NCI-H1105 treated with DMSO at 0.1 percent for 48 hours (cell line): ENCODE results near the gene TNFSF15.
A peak's percentile ranks its signal among the peaks of the same experiment; 100 is the strongest.

Experiments
- DNase-seq: peaks from one replicate; lab custom pipeline; 2025; lab: John Stamatoyannopoulos, UW

TNFSF15 gene

GRCh38 chr9:114805670-114806525 lies at the start of gene TNFSF15:
Gene TNFSF15, minus strand, starts transcription at chr9:114806039. Its CDS starts 27 bp downstream, at chr9:114806012.
- peak; percentile 3 for DNase-seq

DNA sequence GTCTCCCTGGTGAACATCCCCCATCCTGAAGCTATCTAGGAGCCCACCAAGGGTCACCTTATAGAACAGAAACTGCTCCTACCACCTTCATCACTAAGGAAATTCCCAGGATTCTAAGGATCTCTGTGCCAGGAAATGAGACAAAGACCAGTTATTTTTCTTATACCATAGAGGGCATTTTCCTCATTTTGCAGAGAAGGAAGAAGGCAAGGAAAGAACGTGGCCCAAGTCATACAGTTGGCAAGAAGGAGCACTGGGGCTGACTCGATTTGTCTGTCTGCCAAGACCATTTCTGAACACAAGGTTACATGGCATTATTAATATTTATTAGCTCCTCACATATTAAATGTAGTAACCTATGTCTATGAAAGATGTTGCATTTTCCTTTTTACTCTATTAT lies 49.6 kb upstream of the TNFSF15 start:
- no peak for DNase-seq

DNA sequence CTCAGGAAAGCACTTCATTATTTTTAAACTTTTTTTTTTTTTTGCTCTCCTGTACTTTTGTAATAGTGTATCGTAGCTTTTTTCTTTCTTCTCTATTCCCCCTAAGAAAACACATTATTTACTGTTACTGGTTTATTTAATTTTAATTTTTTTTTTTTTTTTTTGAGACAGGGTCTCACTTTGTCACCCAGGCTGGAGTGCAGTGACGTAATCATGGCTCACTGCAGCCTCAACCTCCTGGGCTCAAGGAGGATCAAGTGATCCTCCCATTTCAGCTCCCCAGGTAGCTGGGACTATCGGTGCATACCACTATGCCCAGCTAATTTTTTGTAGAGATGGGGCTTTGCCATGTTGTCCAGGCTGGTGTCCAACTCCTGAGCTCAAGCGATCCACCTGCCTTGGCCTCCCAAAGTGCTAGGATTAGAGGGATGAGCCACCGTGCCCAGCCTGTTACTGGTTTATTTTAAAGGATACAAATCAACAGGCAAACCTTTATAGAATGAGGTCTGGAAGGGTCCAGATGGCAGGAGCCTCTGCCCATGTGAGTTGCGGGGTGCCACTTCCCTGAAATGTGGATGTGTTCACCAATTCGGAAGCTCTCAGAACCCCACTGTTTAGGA lies 49.0 kb upstream of the TNFSF15 start:
- DNase-seq: no peak

- DNase-seq: no peak
Measured at GRCh38 chr9:114853071-114853855, 47.4 kb upstream of the TNFSF15 start.

GRCh38 chr9:114852050-114852594 lies 46.3 kb upstream of the TNFSF15 start:
- DNase-seq: no peak

- DNase-seq: no peak
Measured at GRCh38 chr9:114851306-114851705, 45.5 kb upstream of the TNFSF15 start.

DNA sequence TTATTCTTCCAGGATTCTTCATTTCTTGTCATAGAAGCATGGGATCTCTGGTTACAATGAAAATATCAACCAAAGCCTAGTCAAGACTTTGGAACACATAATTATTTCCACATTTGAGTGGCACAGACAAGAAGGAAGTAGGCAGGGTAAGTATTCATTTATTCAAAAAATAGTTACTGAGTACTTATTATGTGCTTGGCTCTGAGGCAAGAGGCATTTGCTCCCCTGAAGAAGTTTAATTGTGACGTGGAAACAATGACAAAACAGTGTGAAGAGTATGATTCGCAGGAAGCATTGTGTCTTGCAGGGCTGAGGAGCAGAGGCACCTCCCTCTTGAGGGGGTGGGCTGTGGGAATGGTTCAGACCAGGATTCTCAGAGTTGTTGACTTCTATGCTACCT lies 45.0 kb upstream of the TNFSF15 start:
- DNase-seq: no peak

GRCh38 chr9:114849450-114849849 lies 43.6 kb upstream of the TNFSF15 start:
- no peak for DNase-seq

- DNase-seq: no peak
Measured at GRCh38 chr9:114847492-114848417, 41.9 kb upstream of the TNFSF15 start.

DNA sequence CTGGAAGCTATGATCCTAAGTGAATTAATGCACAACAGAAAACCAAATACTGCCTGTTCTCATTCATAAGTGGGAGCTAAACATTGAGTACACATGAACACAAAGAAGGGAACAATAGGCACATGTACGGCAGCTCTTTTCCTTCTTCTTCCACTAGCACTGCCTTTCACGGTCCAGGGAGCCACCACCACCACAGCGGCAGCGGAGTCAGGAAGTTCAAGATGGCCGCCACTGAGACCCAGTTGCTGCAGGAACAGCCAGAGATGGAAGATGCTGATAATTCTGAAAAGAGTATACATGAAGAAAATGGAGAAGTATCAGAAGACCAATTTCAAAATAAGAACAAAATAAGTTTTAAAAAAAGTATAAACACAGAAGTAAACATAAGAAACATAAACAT lies 39.5 kb upstream of the TNFSF15 start:
- DNase-seq: no peak

GRCh38 chr9:114844766-114845165 lies 38.9 kb upstream of the TNFSF15 start:
- DNase-seq: no peak

- no peak for DNase-seq
Measured at GRCh38 chr9:114837923-114838322, 32.1 kb upstream of the TNFSF15 start.

DNA sequence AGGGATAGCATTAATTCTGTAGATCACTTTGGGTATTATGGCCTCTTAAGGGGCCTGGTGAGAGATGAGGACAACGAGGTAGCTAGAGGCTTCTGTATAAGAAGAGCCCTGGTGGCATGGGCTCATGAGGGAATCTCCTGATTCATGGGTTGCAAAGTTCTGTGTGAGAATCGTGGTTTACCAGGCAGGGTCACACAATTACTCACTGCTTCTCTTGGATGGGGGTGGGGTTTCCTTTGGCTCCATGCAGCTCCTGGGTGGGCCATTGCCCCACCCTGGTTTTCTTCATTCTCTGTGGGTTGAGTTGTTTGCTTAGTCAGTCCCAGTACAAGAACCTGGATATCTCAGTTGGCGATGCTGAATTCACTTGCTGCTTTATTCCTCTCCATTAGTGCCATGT lies 30.9 kb upstream of the TNFSF15 start:
- no peak for DNase-seq

DNA sequence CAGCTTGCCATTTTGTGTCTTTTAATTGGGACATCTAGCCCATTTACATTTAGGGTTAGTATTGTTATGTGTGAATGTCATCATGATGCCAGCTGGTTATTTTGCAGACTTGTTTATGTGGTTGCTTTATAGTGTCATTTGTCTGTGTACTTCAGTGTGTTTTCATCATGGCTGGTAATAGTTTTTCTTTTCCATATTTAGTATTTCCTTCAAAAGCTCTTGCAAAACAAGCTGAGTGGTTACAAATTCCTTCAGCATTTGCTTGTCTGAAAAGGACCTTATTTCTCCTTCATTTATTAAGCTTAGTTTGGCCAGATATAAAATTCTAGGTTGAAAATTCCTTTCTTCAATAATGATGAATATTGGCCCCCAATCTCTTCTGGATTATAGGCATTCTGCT lies 28.5 kb upstream of the TNFSF15 start:
- no peak for DNase-seq

- no peak for DNase-seq
Measured at GRCh38 chr9:114830546-114830945, 24.7 kb upstream of the TNFSF15 start.

DNA sequence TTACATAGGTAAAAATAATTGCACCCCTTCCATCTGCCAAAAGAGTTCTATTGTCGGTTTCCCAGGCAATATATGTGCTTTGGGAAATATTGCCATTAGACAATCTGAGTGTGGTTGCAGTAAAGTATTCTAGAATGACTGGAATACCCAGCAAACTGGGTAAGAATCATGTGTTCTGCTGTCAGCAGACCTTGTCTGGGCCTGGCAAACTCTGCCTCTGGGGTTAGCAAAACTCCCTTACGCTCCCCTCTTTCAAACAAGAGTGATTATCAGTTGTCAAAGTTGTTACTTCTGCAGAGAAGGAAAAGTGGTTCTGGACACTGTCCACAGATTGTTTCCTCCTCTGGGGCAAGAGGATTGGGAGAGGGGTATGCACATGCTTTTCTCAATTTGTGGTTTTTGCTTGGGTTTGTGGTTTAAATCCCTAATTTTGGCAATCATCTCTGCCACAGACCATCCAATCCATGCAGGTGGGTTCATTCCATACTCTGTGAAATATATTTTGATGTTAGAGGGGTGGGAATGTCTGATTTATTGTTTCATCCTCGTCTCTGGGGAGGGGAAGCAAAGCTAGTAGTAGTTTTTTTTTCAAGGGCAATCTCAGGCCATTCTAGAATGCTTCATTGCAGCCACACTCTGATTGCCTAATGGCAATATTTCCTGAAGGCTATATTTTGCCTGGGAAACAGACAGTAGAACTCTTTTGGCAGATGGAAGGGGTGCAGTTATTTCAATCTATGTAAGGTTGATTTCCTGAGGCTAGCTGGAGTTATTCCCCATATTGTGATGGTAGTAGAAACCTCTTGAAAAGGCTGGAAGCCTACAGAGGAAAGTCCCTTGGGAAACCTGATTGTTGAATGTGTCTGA lies 24.0 kb upstream of the TNFSF15 start:
- DNase-seq: no peak

- DNase-seq: no peak
Measured at GRCh38 chr9:114828303-114828650, 22.4 kb upstream of the TNFSF15 start.

DNA sequence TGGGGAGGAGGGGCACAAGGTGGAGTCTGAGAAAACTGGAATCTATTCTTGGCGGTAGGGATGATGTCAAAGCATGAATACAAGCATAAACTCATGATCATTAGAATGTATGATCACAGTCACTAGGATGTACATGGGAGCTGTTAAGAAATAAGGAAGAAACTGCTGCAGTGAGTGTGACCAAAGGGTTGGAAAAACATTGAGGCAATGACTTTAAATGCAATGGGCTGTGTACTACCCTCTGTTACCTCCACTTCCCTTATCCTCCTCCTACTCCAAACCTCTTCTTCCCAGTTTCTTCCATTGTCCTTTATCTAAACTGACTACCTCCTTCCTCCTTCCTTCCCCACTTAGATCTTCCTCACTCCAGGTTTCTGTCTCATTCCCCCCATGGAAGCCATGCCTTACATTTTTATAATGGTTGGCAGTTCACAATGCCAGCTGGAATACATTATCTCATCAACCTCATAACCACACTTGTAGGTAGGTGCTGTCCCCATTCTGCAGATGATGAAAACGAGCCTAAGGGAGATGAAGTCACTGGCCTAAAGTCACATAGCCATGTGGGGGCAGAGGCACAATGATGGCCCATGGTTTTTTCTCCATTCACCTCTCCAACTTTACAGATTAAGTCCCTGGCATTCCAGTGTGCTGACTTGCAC lies 21.9 kb upstream of the TNFSF15 start:
- no peak for DNase-seq

- no peak for DNase-seq
Measured at GRCh38 chr9:114826431-114826830, 20.6 kb upstream of the TNFSF15 start.
